B cell (primary cell): ENCODE results near the gene WWC1. TPM values are rescaled to one million over a fixed set of nuclear protein-coding genes. Genes with fewer than 3 reads are reported as not detected.
"Not testable (repeated sequence)": the region's sequence is repeated elsewhere in the genome, so short reads cannot be mapped to it uniquely, and the experiment has no call there.

Experiments
- ATAC-seq: fragments of 200-7000 bp; cut with Tn5 transposase; one replicate; pipeline ENCODE4 v1.10.0; 2021; ENCODE audit warnings: low read depth, mild to moderate bottlenecking, moderate number of reproducible peaks, moderate library complexity
- CTCF ChIA-PET: fragments of 350-600 bp; sonication (Branson Sonifier 250); formaldehyde crosslinking; loops from one replicate; lab custom pipeline; 2021; ENCODE audit warnings: antibody characterized with exemption, inconsistent platforms; lab: Charles Lee
- POLR2A ChIA-PET: fragments of 350-600 bp; sonication (Branson Sonifier 250); formaldehyde crosslinking; loops from one replicate; lab custom pipeline; 2021; ENCODE audit warnings: antibody characterized with exemption; lab: Charles Lee
- DNase-seq: peaks from one replicate; pipeline ENCODE4 v3.0.0; 2013
- H2AFZ ChIP-seq: 2 replicates; pipeline ENCODE4 v1.6.1; 2012; ENCODE audit warnings: mild to moderate bottlenecking, low read depth, low read length; ENCODE audit not compliant: insufficient read depth, poor library complexity, severe bottlenecking
- H3K27ac ChIP-seq, 2 donors: 1 replicate in 1 of 2; 2 replicates in 1 of 2; pipeline ENCODE4 v1.5.1; 2012 to 2013; ENCODE audit warnings: low read length in 2 of 2, mild to moderate bottlenecking in 2 of 2, moderate library complexity in 1 of 2
- H3K27me3 ChIP-seq, 4 experiments: fragments of 200-600 bp in 1 of 4; sonication (generic) in 1 of 4; replicated peaks in 1 of 4; 1 replicate in 2 of 4; 2 replicates in 2 of 4; pipeline versions ENCODE4 v1.6.1 to v1.7.0; 2013 to 2016; ENCODE audit warnings: low read length in 3 of 4, mild to moderate bottlenecking in 2 of 4, mixed read lengths in 1 of 4, moderate library complexity in 1 of 4; ENCODE audit not compliant: insufficient read depth in 4 of 4, control insufficient read depth in 3 of 4; ENCODE audit errors: control extremely low read depth in 1 of 4
- H3K36me3 ChIP-seq, 2 experiments: replicated peaks in 1 of 2; 1 replicate in 1 of 2; 2 replicates in 1 of 2; pipeline versions ENCODE4 v1.6.1 to v1.7.1; 2013; ENCODE audit warnings: low read length in 1 of 2; ENCODE audit not compliant: insufficient read depth in 2 of 2, control insufficient read depth in 1 of 2; ENCODE audit errors: control extremely low read depth in 1 of 2, extremely low read depth in 1 of 2
- H3K4me1 ChIP-seq, 2 donors: fragments of 200-600 bp in 1 of 2; sonication (generic) in 1 of 2; 1 replicate in 1 of 2; 2 replicates in 1 of 2; pipeline versions ENCODE4 v1.5.1 to v1.6.1; 2013 to 2017; ENCODE audit warnings: low read length in 2 of 2; ENCODE audit not compliant: control insufficient read depth in 2 of 2, insufficient read depth in 2 of 2
- H3K4me2 ChIP-seq: replicated peaks from 2 replicates; pipeline ENCODE3; 2012; ENCODE audit warnings: mild to moderate bottlenecking, low read depth, low read length; ENCODE audit not compliant: poor library complexity, severe bottlenecking
- H3K4me3 ChIP-seq, 5 experiments: fragments of 200-600 bp in 1 of 5; sonication (generic) in 1 of 5; 1 replicate in 3 of 5; 2 replicates in 2 of 5; pipeline versions ENCODE4 v1.5.1 to v1.7.0; 2011 to 2016; ENCODE audit warnings: low read length in 4 of 5, mild to moderate bottlenecking in 4 of 5, low read depth in 2 of 5, control low read depth in 1 of 5, moderate library complexity in 1 of 5; ENCODE audit not compliant: insufficient read depth in 1 of 5; ENCODE audit errors: control extremely low read depth in 1 of 5, extremely low read depth in 1 of 5
- H3K79me2 ChIP-seq: fragments of 200-600 bp; sonication (generic); one replicate; pipeline ENCODE4 v1.6.0; 2016; ENCODE audit warnings: low read length; ENCODE audit not compliant: control insufficient read depth, insufficient read depth
- H3K9ac ChIP-seq: fragments of 200-600 bp; sonication (generic); 2 replicates; pipeline ENCODE4 v1.6.1; 2017; ENCODE audit warnings: mild to moderate bottlenecking, low read length, moderate library complexity
- H3K9me3 ChIP-seq, 3 donors: one replicate each; pipeline versions ENCODE4 v1.6.1 to v1.7.1; 2013; ENCODE audit warnings: low read length in 2 of 3; ENCODE audit not compliant: control insufficient read depth in 2 of 3, insufficient read depth in 1 of 3; ENCODE audit errors: control extremely low read depth in 1 of 3
- H4K20me1 ChIP-seq: 2 replicates; pipeline ENCODE4 v1.6.0; 2012; ENCODE audit warnings: mild to moderate bottlenecking, low read length; ENCODE audit not compliant: insufficient read depth, control insufficient read depth, poor library complexity, severe bottlenecking
- H3K27ac Mint-ChIP-seq: one replicate; pipeline ENCODE4 v1.8.0; 2021; ENCODE audit warnings: mixed read lengths
- H3K27me3 Mint-ChIP-seq: one replicate; pipeline ENCODE4 v1.8.0; 2021; ENCODE audit warnings: mixed read lengths
- H3K4me1 Mint-ChIP-seq: one replicate; pipeline ENCODE4 v1.8.0; 2021; ENCODE audit warnings: mixed read lengths
- H3K4me3 Mint-ChIP-seq: one replicate; pipeline ENCODE4 v1.8.0; 2021; ENCODE audit warnings: mixed read lengths
- H3K9me3 Mint-ChIP-seq: one replicate; pipeline ENCODE4 v1.8.0; 2022; ENCODE audit warnings: mixed read lengths; ENCODE audit not compliant: insufficient read depth
- CTCF ChIP-seq: fragments of 200-600 bp; IDR thresholded peaks from one replicate; pipeline ENCODE4 v1.8.0; 2022; ENCODE audit warnings: antibody characterized with exemption, mild to moderate bottlenecking
- EZH2 ChIP-seq: IDR thresholded peaks from 2 replicates; pipeline ENCODE4 v1.6.1; 2012; ENCODE audit warnings: borderline replicate concordance, low read depth, mild to moderate bottlenecking, moderate library complexity, low read length; ENCODE audit not compliant: insufficient read depth, poor library complexity, severe bottlenecking
- WGBS: methylation state at CpG from one replicate; pipeline ENCODE4 v1.1.5; 2013; ENCODE audit warnings: missing lambda C conversion rate; ENCODE audit not compliant: insufficient coverage; 5-methylcytosine and 5-hydroxymethylcytosine counted together
- intact Hi-C: fragments of 100-400 bp; cut with micrococcal nuclease; formaldehyde crosslinking; loops from one replicate; pipeline ENCODE4 v1.10.0; 2022
- polyA plus RNA-seq: library from polyadenylated mRNA; depleted of rRNA; stranded (reverse); fragments of >200 nt; gene quantifications from 2 replicates; pipeline ENCODE4 v1.2.3, GENCODE V29; 2012
- total RNA-seq, 2 donors: library from RNA; stranded (reverse); fragments of 120-200 nt in 1 of 2; gene quantifications; 1 replicate in 1 of 2; 2 replicates in 1 of 2; pipeline versions ENCODE4 v1.2.3 to v1.2.4, GENCODE V29; 2013 to 2022

Gene WWC1
- total and polyA plus RNA-seq, 2 donors (not counting 1 experiment from before 2014, with no cell fraction given), result 1.5 to 2.0 TPM

- Mint-ChIP-seq H3K9me3 (no peaks in the 10 kb centered on the region), H3K4me3 (no peak overlapping the region), H3K27ac (no peak overlapping the region), H3K27me3 (no peaks in the 10 kb centered on the region), H3K4me1 (no peaks in the 10 kb centered on the region)
- POLR2A ChIA-PET, result no interaction called here
- H3K27ac ChIP-seq, result no peak overlapping the region
- no peaks in the 10 kb centered on the region for H4K20me1 ChIP-seq
- no peaks in the 10 kb centered on the region for H3K36me3 ChIP-seq
- no peaks in the 10 kb centered on the region for H3K4me1 ChIP-seq
- no peak for TF ChIP-seq EZH2
- TF ChIP-seq CTCF, result no peak
- H3K4me3 ChIP-seq, result no peak overlapping the region
- CTCF ChIA-PET, result no interaction called here
- H3K4me2 ChIP-seq, result no peak overlapping the region
- H2AFZ ChIP-seq, result no peak overlapping the region
- intact Hi-C loops, result no loop called here
- ATAC-seq (no peak), DNase-seq (no peak)
- WGBS, result 96% methylated on average over 3 of the region's 4 CpGs
- no peak overlapping the region for H3K9ac ChIP-seq
- H3K9me3 ChIP-seq, result no peaks in the 10 kb centered on the region
- no peaks in the 10 kb centered on the region for H3K79me2 ChIP-seq
- H3K27me3 ChIP-seq, result no peaks in the 10 kb centered on the region
Observed at GRCh38 chr5:168307925-168308584, 16.6 kb downstream of the WWC1 start.

GRCh38 chr5:168308976-168309598, 17.6 kb downstream of the WWC1 start:
- intact Hi-C loops, result no loop called here
- no peaks in the 10 kb centered on the region for H3K79me2 ChIP-seq
- H3K9me3 Mint-ChIP-seq, result no peaks in the 10 kb centered on the region
- H2AFZ ChIP-seq, result no peak overlapping the region
- 98% methylated on average over 6 of the region's 6 CpGs for WGBS
- H3K4me1 Mint-ChIP-seq, result no peaks in the 10 kb centered on the region
- H3K4me2 ChIP-seq, result no peak overlapping the region
- no peak overlapping the region for H3K27ac Mint-ChIP-seq
- H3K27me3 Mint-ChIP-seq, result no peaks in the 10 kb centered on the region
- H3K27ac ChIP-seq, result no peak overlapping the region
- ChIA-PET POLR2A (no interaction called here), CTCF (no interaction called here)
- no peak overlapping the region for H3K4me3 Mint-ChIP-seq
- H3K4me1 ChIP-seq, result no peaks in the 10 kb centered on the region
- H4K20me1 ChIP-seq, result no peaks in the 10 kb centered on the region
- no peak overlapping the region for H3K4me3 ChIP-seq
- no peak for TF ChIP-seq EZH2
- TF ChIP-seq CTCF, result no peak
- H3K27me3 ChIP-seq, result no peaks in the 10 kb centered on the region
- ATAC-seq, result no peak
- no peak for DNase-seq
- H3K9me3 ChIP-seq, result no peaks in the 10 kb centered on the region
- H3K36me3 ChIP-seq, result no peaks in the 10 kb centered on the region
- H3K9ac ChIP-seq, result no peak overlapping the region

GRCh38 chr5:168310541-168310940, 19.1 kb downstream of the WWC1 start:
- DNase-seq, ATAC-seq, H3K27ac Mint-ChIP-seq, H3K9ac ChIP-seq, H3K9me3 ChIP-seq, H3K4me1 Mint-ChIP-seq, H3K27me3 Mint-ChIP-seq, H3K9me3 Mint-ChIP-seq, H3K27me3 ChIP-seq, H3K4me3 ChIP-seq, H4K20me1 ChIP-seq, H3K4me1 ChIP-seq, H3K4me3 Mint-ChIP-seq, POLR2A ChIA-PET, H3K27ac ChIP-seq, CTCF ChIA-PET, H3K79me2 ChIP-seq, H2AFZ ChIP-seq, H3K4me2 ChIP-seq, H3K36me3 ChIP-seq, intact Hi-C loops: not testable (repeated sequence)
- no CpG with 5 or more reads among the region's 3 CpGs for WGBS
